ENCODE results near the gene RNLS.

- TF ChIP-seq CTCF (IDR thresholded peaks at IDR 0.05 in 2 of 3, conservative IDR thresholded peaks at IDR 0.05 in 1 of 3; ENCODE audit: borderline replicate concordance in 1 of 3, insufficient read depth in 1 of 3, low read depth in 2 of 3, low read length in 2 of 3) (no peak), EZH2 (IDR thresholded peaks at IDR 0.05) (no peak), CBX3 (IDR thresholded peaks at IDR 0.05; ENCODE audit: low read depth) (no peak), POLR2AphosphoS5 (IDR thresholded peaks at IDR 0.05; ENCODE audit: low read depth, low read length) (no peak), ZFX (IDR thresholded peaks at IDR 0.05) (no peak), POLR2A (IDR thresholded peaks at IDR 0.05; ENCODE audit: borderline replicate concordance, extremely low read depth, insufficient read depth, insufficient read length) (no peak), JUND (IDR thresholded peaks at IDR 0.05) (no peak), MAX (IDR thresholded peaks at IDR 0.05) (no peak), REST (IDR thresholded peaks at IDR 0.05; ENCODE audit: low read depth) (no peak), CEBPB (IDR thresholded peaks at IDR 0.05; ENCODE audit: low read depth) (no peak), ZNF274 (IDR thresholded peaks at IDR 0.05; ENCODE audit: low read depth, low read length) (no peak), EGR1 (IDR thresholded peaks at IDR 0.05; ENCODE audit: low read depth) (no peak)
These were observed 42.8 kb downstream of the RNLS start for GRCh38 chr10:88540351-88540750.

All from HCT116 (cell line).